Fibroblast of gingiva (primary cell): Measurements from ENCODE around the gene ZFYVE27.

Experiments
- DNase-seq: peaks from one replicate; pipeline ENCODE4 v3.0.0-alpha.2; 2011; ENCODE audit warnings: low read depth

The ZFYVE27 gene

DNA sequence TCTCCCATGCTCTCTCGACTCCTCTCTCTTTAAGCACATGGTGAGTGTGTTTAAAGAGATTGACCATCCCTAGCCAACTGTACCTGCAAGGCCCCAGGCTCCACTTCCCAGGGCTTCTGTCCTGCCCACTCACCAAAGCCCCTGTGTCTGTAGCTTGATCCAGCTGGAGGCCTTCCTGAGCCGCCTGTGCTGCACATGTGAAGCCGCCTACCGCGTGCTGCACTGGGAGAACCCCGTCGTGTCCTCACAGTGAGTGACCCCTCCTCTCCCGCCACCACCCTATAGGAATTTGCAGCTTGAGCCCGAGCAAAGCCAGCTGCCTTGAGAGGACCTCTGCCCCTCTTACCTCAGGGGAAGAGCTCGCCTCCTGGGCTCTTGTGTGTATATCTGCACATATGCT, 11.2 kb downstream of the ZFYVE27 start:
- no peak for DNase-seq

DNA sequence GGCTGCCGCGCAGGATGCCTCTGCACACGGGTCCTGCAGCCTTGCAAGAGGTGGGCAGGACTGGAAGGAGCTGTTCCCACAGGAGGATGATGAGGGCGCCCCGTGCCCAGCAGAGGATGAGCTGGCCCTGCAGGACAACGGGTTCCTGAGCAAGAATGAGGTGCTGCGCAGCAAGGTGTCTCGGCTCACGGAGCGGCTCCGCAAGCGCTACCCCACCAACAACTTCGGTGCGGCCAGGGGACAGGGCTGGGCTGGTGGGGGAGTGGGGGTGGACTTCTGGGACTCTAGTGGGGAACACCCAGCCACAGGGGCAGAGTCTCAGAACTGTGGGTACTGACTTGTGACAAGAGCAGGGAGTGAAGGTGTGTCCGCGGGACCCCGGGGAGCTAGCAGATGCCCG, 16.0 kb downstream of the ZFYVE27 start:
- DNase-seq: no peak

GRCh38 chr10:97754726-97755125, 17.8 kb downstream of the ZFYVE27 start:
- no peak for DNase-seq

GRCh38 chr10:97755718-97756117, 18.8 kb downstream of the ZFYVE27 start:
- DNase-seq: no peak

DNA sequence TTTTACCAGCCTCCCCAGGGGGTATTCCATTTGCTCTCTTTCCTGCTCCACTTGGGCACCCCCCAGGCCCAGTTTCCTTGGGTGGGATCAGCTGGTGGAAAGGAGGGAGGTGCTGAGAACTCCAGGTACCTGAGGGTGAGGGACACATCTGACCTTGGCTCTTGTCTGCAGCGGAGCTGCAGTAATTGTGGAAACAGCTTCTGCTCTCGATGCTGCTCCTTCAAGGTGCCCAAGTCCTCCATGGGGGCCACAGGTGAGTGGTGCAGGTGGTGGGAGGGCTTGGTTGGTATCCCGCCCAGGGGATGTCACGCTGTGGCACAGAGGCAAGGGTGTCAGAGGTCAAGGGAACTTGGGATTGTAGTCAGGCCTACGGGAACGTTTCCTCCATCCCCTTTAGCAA, 20.5 kb downstream of the ZFYVE27 start:
- no peak for DNase-seq

- peak; percentile 52 for DNase-seq
Measured at GRCh38 chr10:97759158-97759887, 22.4 kb downstream of the ZFYVE27 start.

- DNase-seq: no peak
Measured at GRCh38 chr10:97759946-97760345, 23.0 kb downstream of the ZFYVE27 start.

DNA sequence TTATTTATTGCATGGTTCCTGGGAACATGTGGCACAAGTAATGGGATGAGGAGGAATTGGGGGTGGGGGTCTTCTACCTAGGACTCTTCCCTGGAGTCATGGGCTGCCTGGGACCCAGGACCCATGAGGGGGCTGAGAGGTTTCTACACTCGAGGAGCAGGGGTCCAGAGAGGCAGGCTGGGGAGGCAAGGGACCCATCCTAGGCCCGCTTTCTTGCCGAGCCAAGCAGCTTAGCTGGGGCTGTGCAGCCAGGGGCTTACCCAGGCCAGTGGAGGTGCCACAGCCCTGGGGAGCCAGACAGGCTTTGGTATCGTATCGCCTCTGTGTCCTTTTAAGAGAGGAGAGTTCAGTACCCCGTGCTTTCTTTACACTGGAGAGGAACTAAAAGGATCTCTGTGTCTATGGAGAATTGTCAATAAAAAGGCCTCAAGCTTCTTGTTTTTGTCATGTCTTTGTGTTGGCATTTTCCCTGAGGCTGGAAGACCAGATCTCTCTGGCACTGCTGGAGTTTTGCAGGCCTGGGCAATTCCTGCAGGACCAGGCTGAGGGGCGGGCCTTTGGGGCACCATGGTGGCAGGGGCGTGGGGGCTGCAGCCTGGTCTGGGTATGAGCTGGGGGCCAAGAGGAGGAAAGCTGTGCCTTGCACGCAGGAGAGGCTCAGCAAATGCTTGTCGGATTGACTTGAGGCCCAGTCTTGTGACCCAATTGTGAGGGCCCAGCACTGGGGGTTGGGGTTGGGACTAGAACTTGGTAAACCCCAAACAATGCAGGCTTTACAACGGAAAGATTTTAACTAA, 23.7 kb downstream of the ZFYVE27 start:
- DNase-seq: no peak

- DNase-seq: no peak
Measured at GRCh38 chr10:97761331-97761865, 24.5 kb downstream of the ZFYVE27 start.

DNA sequence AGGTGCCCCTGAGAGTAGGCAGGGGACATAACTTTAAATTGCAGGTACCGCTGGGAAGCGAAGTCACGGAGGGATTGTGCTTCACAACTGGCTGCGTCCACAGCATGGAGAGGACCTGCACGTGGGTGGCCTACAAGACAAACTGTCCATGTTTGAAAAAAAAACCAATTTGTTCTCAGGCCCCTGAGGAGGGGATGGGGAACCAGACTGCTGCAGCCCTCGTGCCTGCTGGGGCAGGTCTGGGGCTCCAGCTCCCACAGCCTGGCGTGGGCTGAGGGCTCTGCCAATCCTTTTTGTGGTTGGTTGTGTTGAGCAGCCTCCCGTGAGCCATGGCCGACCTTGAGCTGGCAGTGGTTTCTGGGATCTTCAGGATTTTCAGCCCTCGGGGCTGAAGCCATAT, 25.1 kb downstream of the ZFYVE27 start:
- no peak for DNase-seq

DNA sequence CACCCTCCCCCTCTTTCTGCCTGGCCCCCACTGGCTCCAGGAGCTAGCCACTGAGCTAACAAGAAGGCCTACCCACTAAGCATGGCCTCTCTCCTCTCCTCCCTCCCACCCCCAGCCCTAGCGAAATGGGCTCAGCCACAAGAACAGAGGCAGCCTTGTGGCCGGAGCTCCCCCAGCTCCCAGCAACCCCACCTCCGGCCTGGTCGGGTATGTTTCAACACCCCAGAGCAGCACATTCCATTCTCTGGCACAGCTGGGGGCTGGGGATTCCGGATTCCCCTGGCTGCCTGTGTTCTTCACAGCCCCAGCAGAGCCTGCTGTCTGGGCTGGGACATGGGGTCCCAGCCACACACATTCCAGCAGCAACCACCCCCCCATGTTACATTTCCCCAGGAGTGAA, 25.9 kb downstream of the ZFYVE27 start:
- DNase-seq: peak; percentile 47

- no peak for DNase-seq
Measured at GRCh38 chr10:97763411-97763810, 26.5 kb downstream of the ZFYVE27 start.

GRCh38 chr10:97763947-97764346, 27.0 kb downstream of the ZFYVE27 start:
- DNase-seq: no peak

GRCh38 chr10:97764519-97764931, 27.6 kb downstream of the ZFYVE27 start:
- DNase-seq: no peak

GRCh38 chr10:97765201-97765600, 28.3 kb downstream of the ZFYVE27 start:
- no peak for DNase-seq

- no peak for DNase-seq
Measured at GRCh38 chr10:97766106-97766810, 29.3 kb downstream of the ZFYVE27 start.

DNA sequence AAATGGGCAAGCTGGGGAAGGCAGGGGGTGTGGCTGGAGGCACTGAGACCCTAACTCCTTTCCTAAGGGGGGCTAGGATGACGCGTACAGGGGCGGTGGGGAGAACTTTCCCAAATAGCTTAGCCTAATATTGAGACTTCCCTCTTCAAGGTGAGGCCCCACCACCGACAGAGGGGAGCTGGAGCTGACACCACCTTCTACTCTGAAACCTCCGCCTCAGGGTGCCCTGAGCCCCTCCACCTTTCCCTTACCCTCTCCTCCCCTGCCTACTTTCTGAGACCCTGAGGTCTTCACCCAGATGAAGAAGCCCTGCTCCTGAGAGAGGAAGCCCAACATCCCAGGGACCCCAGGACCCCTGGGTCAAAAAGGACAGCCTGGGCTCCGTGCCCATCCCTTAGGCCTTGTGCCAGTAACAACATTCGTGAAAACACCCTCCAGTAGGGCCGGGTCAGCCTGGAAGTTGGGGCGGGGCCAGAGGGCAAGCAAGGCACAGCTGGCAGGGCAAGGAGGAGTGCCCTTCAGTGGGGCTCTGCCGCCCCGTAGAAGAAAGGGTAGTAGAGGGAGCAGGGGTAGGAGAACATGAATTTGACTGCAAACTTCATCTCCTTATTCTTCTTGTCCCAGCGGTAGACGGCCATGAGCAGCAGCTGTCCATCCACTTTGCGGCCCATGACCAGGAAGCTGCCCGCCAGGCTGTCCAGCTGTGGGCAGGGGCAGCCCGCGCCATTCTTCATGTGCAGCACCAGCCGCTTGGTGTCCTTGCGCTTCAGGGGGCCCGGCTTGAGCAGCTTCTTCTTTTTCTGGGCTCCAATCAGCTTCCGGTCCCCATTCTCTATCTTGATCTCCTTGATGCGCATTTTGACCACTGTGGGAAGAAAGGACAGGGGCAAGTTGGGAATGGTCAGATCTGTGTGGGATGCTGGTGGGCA, 30.3 kb downstream of the ZFYVE27 start:
- no peak for DNase-seq

DNA sequence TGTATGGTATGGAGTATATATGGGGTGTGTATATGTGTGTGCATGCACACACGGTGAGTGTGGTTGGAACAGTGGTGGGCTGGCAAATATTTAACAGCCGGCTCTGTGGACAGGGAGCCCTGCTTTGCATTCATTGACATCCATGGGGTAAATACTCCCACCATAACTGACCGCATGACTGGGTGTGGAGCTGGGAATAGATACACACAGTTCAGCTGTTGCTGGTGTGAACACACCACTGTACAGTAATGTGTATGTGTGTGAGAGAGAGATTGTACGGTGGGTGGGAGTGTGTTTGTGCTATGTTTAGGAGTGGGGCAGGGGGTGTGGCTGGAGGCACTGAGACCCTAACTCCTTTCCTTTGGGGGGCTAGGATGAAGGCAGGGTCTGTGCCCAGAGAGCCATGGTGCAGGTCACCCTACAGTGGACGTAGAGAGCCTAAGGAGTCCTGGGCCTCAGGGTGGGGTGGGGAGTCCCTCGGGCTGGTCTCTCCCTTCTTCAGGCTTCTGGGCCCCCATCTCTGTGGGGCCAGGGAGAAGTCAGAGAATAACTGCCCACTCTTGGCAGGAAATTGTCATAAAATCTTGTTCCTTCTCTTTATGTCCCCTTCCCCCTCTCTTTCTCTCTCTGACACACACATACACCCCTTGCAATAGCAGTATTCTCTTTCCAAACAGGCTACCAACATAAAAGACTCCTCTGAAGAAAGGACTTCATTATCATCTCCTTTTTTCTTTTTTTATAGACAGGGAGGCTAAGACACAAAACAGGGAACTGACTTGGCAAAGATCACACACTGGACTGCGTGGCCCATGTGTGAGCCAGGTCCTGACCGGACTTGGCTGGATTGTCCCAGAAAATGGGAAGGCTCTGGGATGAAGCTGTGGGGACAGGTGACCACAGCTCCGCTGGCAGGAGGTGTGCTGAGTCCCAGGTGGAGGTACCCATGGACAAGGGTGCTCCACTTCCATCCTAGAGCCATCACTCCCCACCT, 31.7 kb downstream of the ZFYVE27 start:
- DNase-seq: no peak

GRCh38 chr10:97770255-97770654, 33.3 kb downstream of the ZFYVE27 start:
- DNase-seq: no peak
